HG02759 (cell line): ENCODE measurements around the gene SHCBP1.
A peak's percentile ranks its signal among the peaks of the same experiment; 100 is the strongest.
"Not testable (repeated sequence)": the region's sequence is repeated elsewhere in the genome, so short reads cannot be mapped to it uniquely, and the experiment has no call there.

Source experiments
- ATAC-seq: cut with Tn5 transposase; IDR thresholded peaks from one replicate; pipeline ENCODE4 v1.9.1; 2021; ENCODE audit warnings: mild to moderate bottlenecking, moderate library complexity; ENCODE audit not compliant: unreplicated experiment

The SHCBP1 gene

GRCh38 chr16:46621006-46621933, at the start of gene SHCBP1:
TSS of gene SHCBP1 (minus strand) at chr16:46621379. CDS start at chr16:46621359, 20 bp downstream.
- peak; percentile 93 for ATAC-seq

- no peak for ATAC-seq
Observed at GRCh38 chr16:46662123-46662522, 40.9 kb upstream of the SHCBP1 start.

- ATAC-seq: peak; percentile 93
Observed at GRCh38 chr16:46658925-46659324, 37.7 kb upstream of the SHCBP1 start.

- no peak for ATAC-seq
Observed at GRCh38 chr16:46651305-46651704, 30.1 kb upstream of the SHCBP1 start.

- no peak for ATAC-seq
Observed at GRCh38 chr16:46650254-46650623, 29.1 kb upstream of the SHCBP1 start.

GRCh38 chr16:46649588-46650253, 28.5 kb upstream of the SHCBP1 start:
- ATAC-seq: no peak

GRCh38 chr16:46648656-46649055, 27.5 kb upstream of the SHCBP1 start:
- no peak for ATAC-seq

GRCh38 chr16:46638947-46639925, 18.1 kb upstream of the SHCBP1 start:
- ATAC-seq: no peak

GRCh38 chr16:46632778-46633733, 11.9 kb upstream of the SHCBP1 start:
- ATAC-seq: no peak

GRCh38 chr16:46629331-46630219, 8.4 kb upstream of the SHCBP1 start:
- ATAC-seq: no peak

- no peak for ATAC-seq
Observed at GRCh38 chr16:46627746-46628145, 6.6 kb upstream of the SHCBP1 start.

- not testable (repeated sequence) for ATAC-seq
Observed at GRCh38 chr16:46626681-46627080, 5.5 kb upstream of the SHCBP1 start.

- ATAC-seq: not testable (repeated sequence)
Observed at GRCh38 chr16:46624862-46625261, 3.7 kb upstream of the SHCBP1 start.

GRCh38 chr16:46623707-46624106, 2.5 kb upstream of the SHCBP1 start:
- not testable (repeated sequence) for ATAC-seq

- not testable (repeated sequence) for ATAC-seq
Observed at GRCh38 chr16:46623246-46623645, 2.1 kb upstream of the SHCBP1 start.

GRCh38 chr16:46621934-46622676, 926 bp upstream of the SHCBP1 start:
- no peak for ATAC-seq

- ATAC-seq: peak; percentile 24
Observed at GRCh38 chr16:46620266-46621005, 743 bp downstream of the SHCBP1 start.
